ENCODE data around the gene NOL11.
"Not testable (repeated sequence)": the region's sequence is repeated elsewhere in the genome, so short reads cannot be mapped to it uniquely, and the experiment has no call there.

NOL11 gene

DNA sequence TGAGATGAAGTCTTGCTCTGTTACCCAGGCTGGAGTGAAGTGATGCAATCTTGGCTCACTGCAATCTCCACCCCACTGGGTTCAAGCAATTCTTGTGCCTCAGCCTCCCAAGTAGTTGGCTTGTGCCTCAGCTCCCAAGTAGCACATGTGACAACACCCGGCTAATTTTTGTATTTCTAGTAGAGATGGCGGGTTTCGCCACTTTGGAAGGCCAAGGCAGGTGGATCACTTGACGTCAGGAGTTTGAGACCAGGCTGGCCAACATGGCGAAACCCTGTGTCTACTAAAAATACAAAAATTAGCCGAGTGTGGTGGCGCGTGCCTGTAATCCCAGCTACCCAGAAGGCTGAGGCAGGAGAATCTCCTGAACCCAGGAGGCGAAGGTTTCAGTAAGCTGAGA, 39.0 kb downstream of the NOL11 start:
- DNase-seq: not testable (repeated sequence)

DNA sequence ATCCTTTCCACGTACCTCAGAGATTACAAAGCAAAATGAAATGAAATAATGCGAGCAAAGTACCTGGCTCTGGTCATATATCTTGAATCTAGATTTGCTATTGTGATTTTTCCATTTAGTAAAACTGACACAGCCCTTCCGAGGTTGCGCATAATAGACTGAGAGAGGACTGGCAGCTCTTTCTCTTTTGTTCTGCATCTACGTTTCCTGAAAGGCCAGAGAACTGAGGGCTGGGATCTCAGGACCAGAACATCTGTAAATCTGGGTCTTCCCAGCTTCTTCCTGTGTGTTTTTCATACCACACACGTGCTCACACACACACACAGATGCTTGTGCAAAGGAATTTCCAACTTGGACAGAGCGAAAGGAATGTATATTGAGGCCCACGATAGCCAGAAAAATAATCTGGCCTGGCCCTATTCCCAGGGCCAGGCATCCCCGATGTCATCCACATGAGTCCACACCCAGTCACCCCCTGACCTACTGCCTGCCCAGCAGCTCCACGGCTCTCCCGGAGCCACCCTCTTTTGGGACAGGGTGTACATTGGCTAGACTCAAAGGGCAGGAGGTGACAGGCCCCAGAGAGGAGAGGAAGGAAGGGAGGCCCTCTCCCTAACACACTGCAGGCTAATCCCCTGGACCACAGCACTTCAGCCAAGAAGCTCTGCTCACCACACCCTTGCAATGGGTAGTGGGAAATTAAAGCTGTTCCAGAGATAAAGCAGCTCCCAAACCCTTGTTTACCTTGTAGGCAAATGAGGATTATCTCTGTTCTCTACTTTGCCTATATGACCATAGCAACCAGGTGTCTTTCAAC, 41.8 kb downstream of the NOL11 start:
- DNase-seq: no peak

DNA sequence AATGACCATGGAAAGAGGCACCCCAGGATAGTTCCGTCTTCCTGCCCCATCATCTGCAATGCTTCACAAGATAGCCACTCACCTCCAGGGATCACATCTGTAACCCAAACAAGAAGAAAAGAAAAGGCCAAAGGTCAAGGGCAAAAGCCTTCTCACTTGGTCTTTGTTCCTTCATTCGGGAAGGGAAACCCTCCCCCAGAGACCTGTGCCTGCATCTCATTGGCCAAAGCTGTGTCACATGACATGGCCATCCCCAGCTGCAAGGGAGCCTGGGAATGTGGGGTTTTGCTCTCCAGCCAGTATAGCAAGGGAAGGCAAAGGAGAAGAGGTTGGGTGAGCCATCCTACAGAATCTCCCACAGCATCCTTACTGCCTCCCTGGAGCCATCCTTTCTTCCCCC, 47.9 kb downstream of the NOL11 start:
- no peak for DNase-seq

DNA sequence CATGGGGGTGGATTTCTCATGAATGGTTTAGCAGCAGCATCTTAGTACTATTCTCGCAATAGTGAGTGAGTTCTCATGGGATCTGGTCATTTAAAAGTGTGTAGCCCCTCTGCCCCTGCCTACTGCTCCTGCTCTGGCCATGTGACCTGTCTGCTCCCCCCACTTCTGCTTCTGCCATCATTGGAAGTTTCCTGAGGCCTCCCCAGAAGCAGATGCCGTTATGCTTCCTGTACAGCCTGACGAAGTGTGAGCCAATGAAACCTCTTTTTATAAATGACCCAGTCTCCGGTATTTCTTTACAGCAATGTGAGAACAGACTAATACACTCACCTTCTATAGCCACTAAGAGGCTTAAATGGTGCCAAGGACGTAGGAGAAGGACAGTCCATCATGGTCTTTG, 51.5 kb downstream of the NOL11 start:
- no peak for DNase-seq

DNA sequence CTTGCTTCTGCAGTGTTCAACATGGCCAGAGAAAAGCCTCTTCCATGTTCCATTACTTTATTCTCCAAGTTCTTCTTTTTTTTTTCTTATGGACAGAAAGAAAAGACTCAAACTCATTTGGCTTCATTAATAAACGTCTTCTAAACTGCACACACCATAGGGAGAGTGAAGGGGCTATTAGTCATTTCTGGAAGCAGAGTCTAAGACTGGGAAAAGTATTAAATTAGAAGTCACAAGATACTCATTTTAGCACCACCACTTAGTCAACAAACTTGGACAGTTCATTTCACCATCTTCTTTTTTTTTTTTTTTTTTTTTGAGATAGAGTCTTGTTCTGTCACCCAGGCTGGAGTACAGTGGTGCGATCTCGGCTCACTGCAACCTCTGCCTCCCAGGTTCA, 52.8 kb downstream of the NOL11 start:
- DNase-seq: no peak

DNA sequence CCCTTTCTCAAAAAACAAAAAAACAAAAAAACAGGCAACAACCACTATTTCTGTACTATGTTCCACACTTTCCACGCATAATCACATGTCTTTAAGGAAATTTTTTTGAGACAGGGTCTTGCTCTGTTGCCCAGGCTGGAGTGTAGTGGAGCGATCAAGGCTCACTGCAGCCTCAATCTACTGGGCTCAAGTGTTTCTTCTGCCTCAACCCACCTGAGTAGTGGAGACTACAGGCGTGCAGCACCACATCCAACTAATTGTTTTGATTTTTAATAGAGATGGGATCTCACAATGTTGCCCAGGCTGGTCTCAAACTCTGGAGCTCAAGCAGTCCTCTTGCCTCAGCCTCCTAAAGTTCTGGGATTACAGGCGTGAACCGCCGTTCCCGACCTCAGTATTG, 54.9 kb downstream of the NOL11 start:
- DNase-seq: no peak

DNA sequence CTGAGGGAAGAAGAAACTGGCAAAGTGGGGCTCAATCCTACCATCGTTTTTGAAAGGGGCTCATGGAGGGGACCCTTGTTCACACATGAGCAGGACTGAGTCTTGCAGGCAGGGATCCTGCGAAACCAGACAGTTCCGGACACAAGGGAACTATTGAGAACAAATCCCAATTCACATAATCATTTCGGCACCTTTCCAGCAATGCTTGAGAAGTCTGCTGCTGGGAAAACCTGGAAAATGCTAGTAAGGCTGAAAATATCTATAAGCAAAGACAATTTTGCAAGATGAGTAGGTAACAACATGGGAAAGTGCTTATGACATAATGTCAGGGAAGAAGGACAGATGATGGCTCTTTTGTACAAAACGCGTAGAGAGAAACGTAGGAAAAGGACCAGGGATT, 55.5 kb downstream of the NOL11 start:
- no peak for DNase-seq

DNA sequence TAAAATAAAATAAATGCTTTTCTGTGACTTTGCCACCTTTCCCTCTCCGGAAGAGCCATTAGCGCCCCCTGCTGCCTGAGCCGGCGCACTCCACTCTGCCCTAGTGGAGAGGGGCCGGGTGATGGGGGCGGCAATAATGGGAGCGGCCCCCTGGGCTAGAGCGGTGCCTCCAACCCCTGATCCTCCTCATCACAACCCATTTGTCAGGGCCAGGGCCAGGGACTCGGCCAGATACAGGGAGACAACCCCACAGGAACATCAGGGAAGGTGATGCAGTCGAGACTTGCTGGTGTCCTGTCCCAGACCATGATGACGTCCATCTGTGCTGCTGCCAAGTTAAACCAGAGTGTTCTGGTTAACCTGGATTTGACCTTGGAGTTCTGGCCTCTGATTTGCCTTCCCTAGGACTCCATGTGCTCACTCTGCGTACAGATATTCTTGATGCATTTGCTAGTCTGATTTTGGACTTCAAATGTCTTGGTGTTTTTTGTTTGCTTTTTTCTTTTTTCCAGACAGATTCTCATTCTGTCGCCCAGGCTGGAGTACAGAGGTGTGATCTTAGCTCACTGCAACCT, 61.4 kb downstream of the NOL11 start:
- no peak for DNase-seq

DNA sequence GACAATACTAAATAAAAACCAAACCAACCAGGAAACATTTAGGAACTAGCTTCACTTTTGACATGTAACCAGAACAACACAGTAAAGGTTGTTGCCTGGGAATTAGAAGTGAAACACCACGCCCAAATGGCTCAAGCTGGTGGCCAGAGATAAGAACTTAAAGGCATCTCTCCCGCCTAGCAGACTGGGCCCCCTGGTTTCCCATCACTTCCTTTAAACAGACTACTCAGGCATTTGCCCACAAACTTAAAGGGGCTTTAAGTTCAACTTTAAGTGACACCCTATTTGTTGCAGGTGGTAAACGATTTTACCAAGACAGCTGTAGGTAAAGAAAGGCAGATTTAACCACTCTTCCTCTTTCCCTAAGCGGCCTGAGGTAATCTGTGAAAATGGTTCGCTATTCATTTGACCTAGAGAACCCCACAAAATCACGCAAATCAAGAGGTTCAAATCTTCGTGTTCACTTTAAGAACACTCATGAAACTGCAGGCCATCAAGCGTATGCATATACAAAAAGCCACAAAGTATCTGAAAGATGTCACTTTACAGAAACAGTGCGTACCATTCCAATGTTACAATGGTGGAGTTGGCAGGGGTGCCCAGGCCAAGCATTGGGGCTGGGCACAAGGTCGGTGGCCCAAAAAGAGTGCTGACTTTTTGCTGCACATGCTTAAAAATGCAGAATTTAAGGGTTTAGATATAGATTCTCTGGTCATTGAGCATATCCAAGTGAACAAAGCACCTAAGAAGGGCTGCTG, 66.8 kb downstream of the NOL11 start:
- DNase-seq: no peak

DNA sequence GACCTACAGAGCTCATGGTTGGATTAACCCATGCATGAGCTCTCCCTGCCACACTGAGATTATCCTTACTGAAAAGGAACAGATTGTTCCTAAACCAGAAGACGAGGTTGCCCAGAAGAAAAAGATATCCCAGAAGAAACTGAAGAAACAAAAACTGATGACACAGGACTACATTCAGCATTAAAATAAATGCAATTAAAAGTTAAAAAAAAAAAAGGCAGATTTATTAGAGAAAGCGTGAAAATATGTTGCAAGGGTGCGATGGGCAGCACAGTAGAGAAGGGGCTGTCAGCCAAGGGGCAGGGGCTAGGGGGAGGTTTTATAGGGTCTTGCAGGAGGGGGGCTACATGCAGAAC, 67.4 kb downstream of the NOL11 start:
- no peak for DNase-seq

DNA sequence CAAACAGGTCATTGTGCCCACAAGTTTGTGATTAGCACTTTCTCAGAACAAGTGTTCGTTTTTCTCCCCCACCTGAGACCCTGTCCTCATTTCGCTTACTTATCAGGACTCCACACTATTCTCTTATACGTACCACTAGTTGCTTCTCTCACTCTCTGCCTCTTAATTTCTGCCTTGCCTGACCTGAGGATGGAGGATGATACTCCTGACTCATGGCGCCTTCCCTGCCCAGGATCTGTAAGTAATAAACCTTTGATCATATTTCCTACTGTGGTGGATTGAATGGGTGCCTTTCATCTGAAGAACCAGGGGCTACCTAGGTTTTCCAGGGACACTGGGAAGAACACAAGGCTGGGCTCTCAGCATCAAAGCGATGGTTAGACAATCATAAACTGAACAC, 67.8 kb downstream of the NOL11 start:
- DNase-seq: no peak

Measured in NCI-H1105 (cell line).